DND-41 (cell line): ENCODE data around the gene UGGT2.

Experiments
- EZH2 ChIP-seq: IDR thresholded peaks from 3 replicates; pipeline ENCODE4 v1.6.1; 2012; ENCODE audit warnings: borderline replicate concordance, low read depth, mild to moderate bottlenecking, moderate library complexity, low read length, inconsistent platforms; ENCODE audit not compliant: severe bottlenecking
- TF ChIP-seq, protein P1 (sequence below): IDR thresholded peaks from 2 replicates; pipeline ENCODE4 v1.5.1; 2012; ENCODE audit warnings: borderline replicate concordance, low read length, moderate library complexity, mild to moderate bottlenecking; ENCODE audit not compliant: poor library complexity, severe bottlenecking; ENCODE audit errors: extremely low read depth

DNA sequence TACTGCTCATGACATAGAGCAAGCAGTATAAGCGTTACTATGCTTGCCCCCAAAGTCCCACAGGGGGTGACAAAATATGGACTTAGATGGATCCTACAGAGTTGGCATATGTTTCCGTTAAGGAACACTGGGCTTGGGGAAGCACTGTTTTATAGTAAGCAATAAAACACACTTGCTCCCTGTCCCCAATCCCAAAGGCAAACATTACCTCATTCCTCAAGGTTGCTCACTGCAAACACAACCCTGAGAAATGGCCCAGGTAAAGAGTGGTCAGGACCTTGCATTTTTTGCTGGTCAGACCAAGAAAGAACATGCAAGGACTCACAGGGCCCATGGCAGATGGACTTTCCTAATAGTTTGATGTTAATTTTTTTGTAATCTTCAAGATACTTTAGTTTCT is 32.3 kb downstream of the UGGT2 start:
- TF ChIP-seq, protein P1, sequence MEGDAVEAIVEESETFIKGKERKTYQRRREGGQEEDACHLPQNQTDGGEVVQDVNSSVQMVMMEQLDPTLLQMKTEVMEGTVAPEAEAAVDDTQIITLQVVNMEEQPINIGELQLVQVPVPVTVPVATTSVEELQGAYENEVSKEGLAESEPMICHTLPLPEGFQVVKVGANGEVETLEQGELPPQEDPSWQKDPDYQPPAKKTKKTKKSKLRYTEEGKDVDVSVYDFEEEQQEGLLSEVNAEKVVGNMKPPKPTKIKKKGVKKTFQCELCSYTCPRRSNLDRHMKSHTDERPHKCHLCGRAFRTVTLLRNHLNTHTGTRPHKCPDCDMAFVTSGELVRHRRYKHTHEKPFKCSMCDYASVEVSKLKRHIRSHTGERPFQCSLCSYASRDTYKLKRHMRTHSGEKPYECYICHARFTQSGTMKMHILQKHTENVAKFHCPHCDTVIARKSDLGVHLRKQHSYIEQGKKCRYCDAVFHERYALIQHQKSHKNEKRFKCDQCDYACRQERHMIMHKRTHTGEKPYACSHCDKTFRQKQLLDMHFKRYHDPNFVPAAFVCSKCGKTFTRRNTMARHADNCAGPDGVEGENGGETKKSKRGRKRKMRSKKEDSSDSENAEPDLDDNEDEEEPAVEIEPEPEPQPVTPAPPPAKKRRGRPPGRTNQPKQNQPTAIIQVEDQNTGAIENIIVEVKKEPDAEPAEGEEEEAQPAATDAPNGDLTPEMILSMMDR, result no peak
- no peak for TF ChIP-seq EZH2
